Transverse colon (tissue), 3 donors: ENCODE results near the gene RSRC1.

Source experiments
- CTCF ChIP-seq, 5 experiments: fragments of 200-600 bp in 3 of 5; fragments of 450-650 bp in 2 of 5; sonication (generic) in 3 of 5; IDR thresholded peaks; 1 replicate in 2 of 5; 2 replicates in 3 of 5; pipeline ENCODE4 v1.5.1; 2016 to 2017; ENCODE audit warnings: antibody characterized with exemption in 5 of 5, inconsistent platforms in 3 of 5, mild to moderate bottlenecking in 2 of 5, moderate library complexity in 1 of 5
- POLR2A ChIP-seq: fragments of 450-650 bp; IDR thresholded peaks from one replicate; pipeline ENCODE4 v1.6.1; 2016; ENCODE audit warnings: antibody characterized with exemption, mild to moderate bottlenecking, moderate library complexity

- TF ChIP-seq CTCF (IDR thresholded peaks at IDR 0.05) (no peak), POLR2A (no peak)
These were observed 464.8 kb downstream of the RSRC1 start for GRCh38 chr3:158574646-158575045.
